Measurements from ENCODE around the gene SMIM31. TPM values are rescaled to one million over a fixed set of nuclear protein-coding genes. Genes with fewer than 3 reads are reported as not detected.
A peak's percentile ranks its signal among the peaks of the same experiment; 100 is the strongest.

The SMIM31 gene
- polyA plus RNA-seq, 1 donor (not counting 4 experiments of a cell fraction or from before 2014, with no cell fraction given) = not detected

- Histone ChIP-seq H3K9ac (ENCODE audit: control insufficient read depth, extremely low read depth, insufficient read depth, low read length) (no peak overlapping the region), H4K20me1 (ENCODE audit: control insufficient read depth, extremely low read depth, insufficient read depth, low read length) (no peaks in the 10 kb centered on the region), H3K27me3 (ENCODE audit: control insufficient read depth, extremely low read depth, insufficient read depth, low read length) (no peaks in the 10 kb centered on the region), H3K36me3 (ENCODE audit: control insufficient read depth in 2 of 2, extremely low read depth in 1 of 2, insufficient read depth in 2 of 2, low read length in 2 of 2) (no peaks in the 10 kb centered on the region), H3K79me2 (ENCODE audit: control insufficient read depth, insufficient read depth, low read length) (no peaks in the 10 kb centered on the region), H3K4me2 (ENCODE audit: control insufficient read depth, extremely low read depth, insufficient read depth, low read depth, low read length) (no peak overlapping the region), H3K27ac (ENCODE audit: control insufficient read depth, insufficient read depth, low read length) (no peak overlapping the region), H3K9me1 (ENCODE audit: control insufficient read depth, extremely low read depth, insufficient read depth, low read length) (no peaks in the 10 kb centered on the region), H3K9me3 (ENCODE audit: control insufficient read depth, low read depth, low read length) (no peaks in the 10 kb centered on the region), H2AFZ (ENCODE audit: control insufficient read depth, low read length) (no peak overlapping the region), H3K4me1 (ENCODE audit: control insufficient read depth, extremely low read depth, insufficient read depth, low read length) (no peaks in the 10 kb centered on the region), H3K4me3 (ENCODE audit: control insufficient read depth in 2 of 3, extremely low read depth in 1 of 3, insufficient read depth in 2 of 3, low read depth in 1 of 3, low read length in 3 of 3) (no peak overlapping the region)
- TF ChIP-seq CTCF (optimal IDR thresholded peaks at IDR 0.05 in 1 of 3, IDR thresholded peaks at IDR 0.05 in 1 of 3, conservative IDR thresholded peaks at IDR 0.05 in 1 of 3; ENCODE audit: extremely low read depth in 1 of 3, insufficient read depth in 2 of 3, low read length in 3 of 3) (peak; percentile 73 to 89 (median 85)), EZH2 (IDR thresholded peaks at IDR 0.05; ENCODE audit: low read length) (no peak)
- dilution Hi-C loops (cut with MboI; ENCODE audit: extremely low pct_ligation_motif_present, low sequenced_read_pairs) = no loop called here
- DNase-seq (ENCODE audit: low read depth, low spot score) (no peak), FAIRE-seq (peak; percentile 61)
These were observed 22.0 kb upstream of the SMIM31 start for GRCh38 chr4:164731827-164732474.

GRCh38 chr4:164734484-164734883, 19.4 kb upstream of the SMIM31 start:
- no peaks in the 10 kb centered on the region for H4K20me1 ChIP-seq (ENCODE audit: control insufficient read depth, extremely low read depth, insufficient read depth, low read length)
- no peak for DNase-seq (ENCODE audit: low read depth, low spot score)
- TF ChIP-seq CTCF (optimal IDR thresholded peaks at IDR 0.05 in 1 of 3, IDR thresholded peaks at IDR 0.05 in 1 of 3, conservative IDR thresholded peaks at IDR 0.05 in 1 of 3; ENCODE audit: extremely low read depth in 1 of 3, insufficient read depth in 2 of 3, low read length in 3 of 3) (no peak), EZH2 (IDR thresholded peaks at IDR 0.05; ENCODE audit: low read length) (no peak)
- dilution Hi-C loops (cut with MboI; ENCODE audit: extremely low pct_ligation_motif_present, low sequenced_read_pairs) = no loop called here
- H3K27ac ChIP-seq (ENCODE audit: control insufficient read depth, insufficient read depth, low read length) = no peak overlapping the region
- H3K9ac ChIP-seq (ENCODE audit: control insufficient read depth, extremely low read depth, insufficient read depth, low read length) = no peak overlapping the region
- no peak overlapping the region for H3K4me3 ChIP-seq (ENCODE audit: control insufficient read depth in 2 of 3, extremely low read depth in 1 of 3, insufficient read depth in 2 of 3, low read depth in 1 of 3, low read length in 3 of 3)
- no peaks in the 10 kb centered on the region for H3K36me3 ChIP-seq (ENCODE audit: control insufficient read depth in 2 of 2, extremely low read depth in 1 of 2, insufficient read depth in 2 of 2, low read length in 2 of 2)
- no peak overlapping the region for H3K4me2 ChIP-seq (ENCODE audit: control insufficient read depth, extremely low read depth, insufficient read depth, low read depth, low read length)
- H3K79me2 ChIP-seq (ENCODE audit: control insufficient read depth, insufficient read depth, low read length) = no peaks in the 10 kb centered on the region
- no peaks in the 10 kb centered on the region for H3K27me3 ChIP-seq (ENCODE audit: control insufficient read depth, extremely low read depth, insufficient read depth, low read length)
- no peaks in the 10 kb centered on the region for H3K4me1 ChIP-seq (ENCODE audit: control insufficient read depth, extremely low read depth, insufficient read depth, low read length)
- FAIRE-seq = no peak
- H3K9me3 ChIP-seq (ENCODE audit: control insufficient read depth, low read depth, low read length) = no peaks in the 10 kb centered on the region
- H3K9me1 ChIP-seq (ENCODE audit: control insufficient read depth, extremely low read depth, insufficient read depth, low read length) = no peaks in the 10 kb centered on the region
- H2AFZ ChIP-seq (ENCODE audit: control insufficient read depth, low read length) = no peak overlapping the region

Measured in keratinocyte (primary cell).